ENCODE measurements around the gene PTEN.

Gene PTEN

DNA sequence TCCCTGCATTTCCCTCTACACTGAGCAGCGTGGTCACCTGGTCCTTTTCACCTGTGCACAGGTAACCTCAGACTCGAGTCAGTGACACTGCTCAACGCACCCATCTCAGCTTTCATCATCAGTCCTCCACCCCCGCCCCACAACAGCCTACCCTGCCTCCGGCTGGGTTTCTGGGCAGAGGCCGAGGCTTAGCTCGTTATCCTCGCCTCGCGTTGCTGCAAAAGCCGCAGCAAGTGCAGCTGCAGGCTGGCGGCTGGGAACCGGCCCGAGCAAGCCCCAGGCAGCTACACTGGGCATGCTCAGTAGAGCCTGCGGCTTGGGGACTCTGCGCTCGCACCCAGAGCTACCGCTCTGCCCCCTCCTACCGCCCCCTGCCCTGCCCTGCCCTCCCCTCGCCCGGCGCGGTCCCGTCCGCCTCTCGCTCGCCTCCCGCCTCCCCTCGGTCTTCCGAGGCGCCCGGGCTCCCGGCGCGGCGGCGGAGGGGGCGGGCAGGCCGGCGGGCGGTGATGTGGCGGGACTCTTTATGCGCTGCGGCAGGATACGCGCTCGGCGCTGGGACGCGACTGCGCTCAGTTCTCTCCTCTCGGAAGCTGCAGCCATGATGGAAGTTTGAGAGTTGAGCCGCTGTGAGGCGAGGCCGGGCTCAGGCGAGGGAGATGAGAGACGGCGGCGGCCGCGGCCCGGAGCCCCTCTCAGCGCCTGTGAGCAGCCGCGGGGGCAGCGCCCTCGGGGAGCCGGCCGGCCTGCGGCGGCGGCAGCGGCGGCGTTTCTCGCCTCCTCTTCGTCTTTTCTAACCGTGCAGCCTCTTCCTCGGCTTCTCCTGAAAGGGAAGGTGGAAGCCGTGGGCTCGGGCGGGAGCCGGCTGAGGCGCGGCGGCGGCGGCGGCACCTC lies at the start of gene PTEN, which contains the start of gene KLLN:
Gene PTEN, plus strand, starts transcription at position 573 of the 891 bp plus-strand sequence. CDS start 845 bp downstream, outside the sequence.
Gene KLLN, minus strand, starts transcription at position 481 of the 891 bp plus-strand sequence. CDS start 1,046 bp downstream, outside the sequence.
- peak within 1 kb of the TSS; percentile 97 for H3K4me3 ChIP-seq (ENCODE audit: low read length)
- no peak for TF ChIP-seq CTCF (conservative IDR thresholded peaks at IDR 0.05; ENCODE audit: low read length)
- DNase-seq (ENCODE audit: low read depth): peak; percentile 95

GRCh38 chr10:87816163-87816897 lies 47.1 kb upstream of the PTEN start:
- peak overlapping the region; percentile 91; the same call in 1 of the 2 replicates for H3K4me3 ChIP-seq (ENCODE audit: low read length)
- no peak for DNase-seq (ENCODE audit: low read depth)
- TF ChIP-seq CTCF (conservative IDR thresholded peaks at IDR 0.05; ENCODE audit: low read length): peak; percentile 26

GRCh38 chr10:87816898-87817608 lies 46.4 kb upstream of the PTEN start:
- H3K4me3 ChIP-seq (ENCODE audit: low read length): peak overlapping the region; percentile 91
- no peak for TF ChIP-seq CTCF (conservative IDR thresholded peaks at IDR 0.05; ENCODE audit: low read length)
- DNase-seq (ENCODE audit: low read depth): no peak

DNA sequence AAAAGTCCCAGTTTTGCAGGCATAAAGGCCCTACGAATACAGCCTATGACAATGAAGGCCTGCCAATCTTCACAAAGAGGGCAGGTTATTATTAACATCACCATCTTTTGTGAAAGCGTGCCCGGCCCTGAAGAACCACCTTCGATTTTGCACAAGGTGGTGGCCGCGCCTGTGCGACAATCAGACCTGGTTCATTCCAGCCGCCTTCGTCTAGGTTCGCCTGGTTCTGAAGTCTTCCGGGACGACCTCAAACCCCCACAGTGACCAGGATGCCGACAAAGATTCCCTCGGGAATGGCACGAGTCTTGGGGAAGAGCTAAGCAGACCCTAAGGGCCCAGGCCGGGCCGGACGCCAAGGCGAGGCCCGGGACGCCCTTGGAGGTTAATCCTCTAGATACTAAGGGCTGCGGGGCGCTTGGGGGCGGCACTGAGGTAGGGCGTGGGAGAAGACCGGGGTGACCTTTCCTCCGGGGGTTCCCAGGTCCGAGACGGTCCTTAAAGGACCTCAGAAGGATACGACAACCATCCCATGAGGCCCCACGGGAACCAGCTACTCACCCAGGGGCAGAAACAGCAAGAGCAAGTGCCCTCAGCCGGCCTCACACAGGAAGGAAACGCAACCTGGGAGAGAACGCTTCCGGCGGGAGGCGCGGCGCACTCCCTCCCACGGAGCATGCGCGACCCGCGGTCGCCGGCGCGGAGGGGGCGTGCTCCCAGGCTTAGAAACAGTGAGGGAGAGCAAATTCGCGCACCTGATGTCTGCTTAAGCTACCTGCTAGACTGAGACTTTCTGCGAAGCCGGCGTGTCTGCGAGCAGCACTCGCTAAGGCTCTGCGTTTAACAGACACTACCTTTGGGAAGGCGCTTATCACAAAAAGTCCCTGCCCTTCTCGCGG lies 45.6 kb upstream of the PTEN start, which contains the start of gene ATAD1:
Gene ATAD1, minus strand, starts transcription at position 618 of the 896 bp plus-strand sequence. CDS start 3,627 bp downstream, outside the sequence.
- TF ChIP-seq CTCF (conservative IDR thresholded peaks at IDR 0.05; ENCODE audit: low read length): peak; percentile 35
- peak within 1 kb of the TSS; percentile 91 for H3K4me3 ChIP-seq (ENCODE audit: low read length)
- peak; percentile 82 for DNase-seq (ENCODE audit: low read depth)

DNA sequence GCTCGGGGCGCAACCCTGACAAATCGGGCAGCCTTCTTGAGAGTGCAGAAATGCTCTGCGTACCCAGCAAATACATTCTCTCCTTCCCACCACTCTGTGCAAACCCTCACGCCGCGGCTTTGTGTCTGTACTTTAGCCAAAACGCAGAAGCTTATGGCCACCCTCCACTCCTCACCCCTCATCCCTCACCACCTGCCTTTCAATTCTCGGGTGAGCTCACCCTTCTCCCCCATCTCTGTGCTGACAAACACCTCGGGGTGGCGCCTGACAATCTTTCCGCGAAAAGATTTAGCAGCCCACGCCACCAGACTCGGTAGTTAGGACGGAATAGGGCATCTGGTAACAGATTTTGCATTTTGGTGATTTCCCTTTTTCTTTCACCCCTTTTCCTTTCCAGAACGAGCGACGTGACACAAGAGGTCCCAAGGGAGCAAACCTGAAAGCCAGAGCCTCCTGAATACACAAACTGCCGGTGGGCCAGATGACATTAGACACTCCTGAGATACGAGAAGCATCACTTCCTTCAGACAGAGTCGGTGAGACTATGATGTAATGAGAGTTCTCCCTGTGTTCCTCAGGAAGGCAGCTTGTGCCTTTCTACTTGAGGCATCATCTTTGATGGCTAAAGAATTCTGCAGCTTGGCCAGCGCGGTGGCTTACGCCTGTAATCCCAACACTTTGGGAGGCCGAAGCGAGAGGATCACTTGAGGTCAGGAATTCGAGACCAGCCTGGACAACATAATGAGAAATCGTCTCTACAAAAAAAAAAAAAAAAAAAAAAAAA lies 44.7 kb upstream of the PTEN start:
- DNase-seq (ENCODE audit: low read depth): peak; percentile 16
- no peak for TF ChIP-seq CTCF (conservative IDR thresholded peaks at IDR 0.05; ENCODE audit: low read length)
- H3K4me3 ChIP-seq (ENCODE audit: low read length): peak overlapping the region; percentile 91

Measured in AG10803 (cell line).